H1 (cell line): ENCODE measurements around the gene ZIC5. TPM values are rescaled to one million over a fixed set of nuclear protein-coding genes. Genes with fewer than 3 reads are reported as not detected.

Experiments
- CTCF ChIA-PET: fragments of 300-600 bp; sonication (Branson Sonifier 250); formaldehyde crosslinking; loops from one replicate; lab custom pipeline; 2021; ENCODE audit not compliant: partially characterized antibody; lab: Charles Lee
- POLR2A ChIA-PET: fragments of 300-600 bp; sonication (Branson Sonifier 250); formaldehyde crosslinking; loops from one replicate; lab custom pipeline; 2021; ENCODE audit warnings: inconsistent platforms; ENCODE audit not compliant: partially characterized antibody; lab: Charles Lee
- DNase-seq, 2 experiments: peaks; one replicate each; pipeline versions ENCODE4 v3.0.0 to v3.0.0-alpha.2; 2010 to 2022; ENCODE audit warnings: low spot score in 2 of 2, low read depth in 1 of 2, mixed read lengths in 1 of 2
- FAIRE-seq: peaks from 2 replicates; lab custom pipeline; 2011; peaks lifted over from hg19 to GRCh38; lab: Jason Lieb, UNC
- H2AFZ ChIP-seq: 2 replicates; pipeline ENCODE4 v1.8.1; 2012; ENCODE audit warnings: low read length, inconsistent platforms
- H2AK5ac ChIP-seq: 2 replicates; pipeline ENCODE4 v1.6.1; 2013; ENCODE audit warnings: low read depth, low read length
- H2BK120ac ChIP-seq: replicated peaks from 2 replicates; pipeline ENCODE3; 2013; ENCODE audit warnings: low read depth, low read length, inconsistent platforms
- H2BK12ac ChIP-seq: 2 replicates; pipeline ENCODE4 v1.6.1; 2013; ENCODE audit warnings: low read depth, low read length
- H2BK15ac ChIP-seq: 2 replicates; pipeline ENCODE4 v1.6.1; 2013; ENCODE audit warnings: low read length
- H2BK20ac ChIP-seq: 2 replicates; pipeline ENCODE4 v1.6.1; 2013; ENCODE audit warnings: low read length
- H2BK5ac ChIP-seq: 2 replicates; pipeline ENCODE4 v1.6.1; 2013; ENCODE audit warnings: low read depth, low read length
- H3K14ac ChIP-seq: 2 replicates; pipeline ENCODE4 v1.6.1; 2013; ENCODE audit warnings: inconsistent platforms; ENCODE audit not compliant: insufficient read length
- H3K18ac ChIP-seq: 2 replicates; pipeline ENCODE4 v1.6.1; 2013; ENCODE audit warnings: low read length; ENCODE audit errors: extremely low read depth
- H3K23ac ChIP-seq: 2 replicates; pipeline ENCODE4 v1.6.1; 2013; ENCODE audit warnings: inconsistent platforms; ENCODE audit not compliant: insufficient read length
- H3K23me2 ChIP-seq: 2 replicates; pipeline ENCODE4 v1.6.1; 2013; ENCODE audit warnings: low read depth, low read length
- H3K27ac ChIP-seq: 2 replicates; pipeline ENCODE4 v1.6.1; 2011; ENCODE audit warnings: low read depth, low read length, inconsistent platforms
- H3K27me3 ChIP-seq, 4 experiments: replicated peaks in 1 of 4; 1 replicate in 1 of 4; 2 replicates in 3 of 4; pipeline versions ENCODE4 v1.6.1 to v1.8.1; 2011 to 2013; ENCODE audit warnings: low read length in 3 of 4, mild to moderate bottlenecking in 3 of 4, inconsistent platforms in 2 of 4, mixed read lengths in 2 of 4, moderate library complexity in 1 of 4; ENCODE audit not compliant: control insufficient read depth in 3 of 4, insufficient read depth in 3 of 4; ENCODE audit errors: extremely low read depth in 1 of 4
- H3K36me3 ChIP-seq, 4 experiments: 2 replicates each; pipeline versions ENCODE4 v1.6.1 to v1.8.1; 2011 to 2013; ENCODE audit warnings: mild to moderate bottlenecking in 4 of 4, low read length in 3 of 4, moderate library complexity in 2 of 4, control low read depth in 1 of 4, inconsistent platforms in 1 of 4; ENCODE audit not compliant: insufficient read depth in 4 of 4, control insufficient read depth in 2 of 4
- H3K4ac ChIP-seq: replicated peaks from 2 replicates; pipeline ENCODE3; 2013; ENCODE audit warnings: low read length, low read depth, mixed read lengths, inconsistent platforms; ENCODE audit not compliant: insufficient read length
- H3K4me1 ChIP-seq, 4 experiments: replicated peaks in 1 of 4; 1 replicate in 1 of 4; 2 replicates in 3 of 4; pipeline versions ENCODE4 v1.6.1 to v1.8.1; 2011 to 2013; ENCODE audit warnings: low read length in 3 of 4, inconsistent platforms in 2 of 4, mixed read lengths in 1 of 4; ENCODE audit not compliant: insufficient read depth in 4 of 4, control insufficient read depth in 3 of 4
- H3K4me2 ChIP-seq, 2 experiments: 2 replicates each; pipeline versions ENCODE4 v1.6.1 to v1.8.1; 2011 to 2013; ENCODE audit warnings: low read depth in 2 of 2, low read length in 2 of 2, control low read depth in 1 of 2, inconsistent platforms in 1 of 2, mild to moderate bottlenecking in 1 of 2; ENCODE audit not compliant: insufficient read depth in 1 of 2
- H3K4me3 ChIP-seq, 4 experiments: fragments of 200-600, 300-600 bp in 1 of 4; sonication (generic), shearing (Covaris generic), sonication (Bioruptor Twin) in 1 of 4; 2 replicates each; pipeline versions ENCODE4 v1.5.1 to v1.8.1; 2011 to 2016; ENCODE audit warnings: low read length in 4 of 4, low read depth in 3 of 4, control low read depth in 2 of 4, inconsistent platforms in 2 of 4, mild to moderate bottlenecking in 2 of 4, mixed read lengths in 1 of 4, moderate library complexity in 1 of 4; ENCODE audit not compliant: insufficient read depth in 2 of 4; ENCODE audit errors: extremely low read depth in 1 of 4
- H3K56ac ChIP-seq: replicated peaks from 2 replicates; pipeline ENCODE3; 2013; ENCODE audit warnings: low read depth, mild to moderate bottlenecking, mixed read lengths, low read length, inconsistent platforms; ENCODE audit not compliant: insufficient read length
- H3K79me1 ChIP-seq: 2 replicates; pipeline ENCODE4 v1.6.1; 2013; ENCODE audit warnings: low read depth, low read length, control low read depth
- H3K79me2 ChIP-seq, 2 experiments: 2 replicates each; pipeline versions ENCODE4 v1.6.1 to v1.8.1; 2012 to 2013; ENCODE audit warnings: low read length in 2 of 2, mild to moderate bottlenecking in 2 of 2, inconsistent platforms in 1 of 2; ENCODE audit not compliant: insufficient read depth in 2 of 2, control insufficient read depth in 1 of 2
- H3K9ac ChIP-seq, 4 experiments: replicated peaks in 1 of 4; 1 replicate in 1 of 4; 2 replicates in 3 of 4; pipeline versions ENCODE4 v1.6.1 to v1.8.1; 2011 to 2013; ENCODE audit warnings: low read depth in 3 of 4, low read length in 3 of 4, control low read depth in 2 of 4, mild to moderate bottlenecking in 2 of 4, moderate library complexity in 2 of 4, inconsistent platforms in 1 of 4; ENCODE audit errors: extremely low read depth in 1 of 4
- H3K9me3 ChIP-seq, 2 experiments: 2 replicates each; pipeline versions ENCODE4 v1.6.1 to v1.8.1; 2012 to 2013; ENCODE audit warnings: mild to moderate bottlenecking in 2 of 2, moderate library complexity in 2 of 2, control low read depth in 1 of 2, inconsistent platforms in 1 of 2, low read depth in 1 of 2, low read length in 1 of 2, mixed read lengths in 1 of 2; ENCODE audit not compliant: insufficient read depth in 2 of 2
- H4K20me1 ChIP-seq, 2 experiments: replicated peaks in 1 of 2; 2 replicates each; pipeline versions ENCODE3 to v1.8.1; 2011 to 2013; ENCODE audit warnings: inconsistent platforms in 2 of 2, low read length in 2 of 2, mild to moderate bottlenecking in 1 of 2; ENCODE audit not compliant: insufficient read depth in 2 of 2, control insufficient read depth in 1 of 2
- H4K5ac ChIP-seq: 2 replicates; pipeline ENCODE4 v1.6.1; 2013; ENCODE audit warnings: low read length, low read depth, mixed read lengths, inconsistent platforms; ENCODE audit not compliant: insufficient read length
- H4K8ac ChIP-seq: 2 replicates; pipeline ENCODE4 v1.8.0; 2013; ENCODE audit warnings: mild to moderate bottlenecking, moderate library complexity, low read length, inconsistent platforms; ENCODE audit not compliant: insufficient read depth; ENCODE audit errors: extremely low read depth
- H4K91ac ChIP-seq: replicated peaks from 2 replicates; pipeline ENCODE3; 2013; ENCODE audit warnings: low read length, mixed read lengths, inconsistent platforms; ENCODE audit not compliant: insufficient read length
- ATF3 ChIP-seq: IDR thresholded peaks from 2 replicates; pipeline ENCODE4 v1.6.1; 2011; ENCODE audit warnings: low read depth, mild to moderate bottlenecking, low read length; ENCODE audit not compliant: insufficient read depth
- BACH1 ChIP-seq: IDR thresholded peaks from 2 replicates; pipeline ENCODE4 v1.6.1; 2012; ENCODE audit warnings: low read length, improper control_type of control experiment
- CBX8 ChIP-seq: fragments of 300-800, 300-1000 bp; sonication (generic); IDR thresholded peaks from 2 replicates; pipeline ENCODE4 v1.7.1; 2016; ENCODE audit warnings: low read depth, low read length, borderline replicate concordance
- E2F6 ChIP-seq: IDR thresholded peaks from 2 replicates; pipeline ENCODE4 v1.6.1; 2012; ENCODE audit warnings: inconsistent platforms
- EGR1 ChIP-seq: IDR thresholded peaks from 2 replicates; pipeline ENCODE4 v1.6.1; 2011; ENCODE audit warnings: low read depth, low read length, borderline replicate concordance
- HDAC6 ChIP-seq: IDR thresholded peaks from one replicate; pipeline ENCODE4 v1.7.1; 2012; ENCODE audit warnings: low read depth, mild to moderate bottlenecking, inconsistent platforms, low read length, moderate library complexity
- RBBP5 ChIP-seq: IDR thresholded peaks from 2 replicates; pipeline ENCODE4 v1.7.1; 2012; ENCODE audit warnings: low read depth, mild to moderate bottlenecking, inconsistent platforms, low read length, moderate library complexity, borderline replicate concordance
- TAF7 ChIP-seq: optimal IDR thresholded peaks from 2 replicates; pipeline ENCODE3; 2011; ENCODE audit warnings: low read depth, mild to moderate bottlenecking, inconsistent platforms, low read length, moderate library complexity, borderline replicate concordance
- USF2 ChIP-seq: IDR thresholded peaks from 2 replicates; pipeline ENCODE4 v1.6.1; 2011; ENCODE audit warnings: low read length, improper control_type of control experiment
- WGBS, 2 experiments: shearing (Covaris generic) in 1 of 2; methylation state at CpG; one replicate each; pipeline versions ENCODE4 v1.1.6 to v1.1.7; 2013 to 2015; ENCODE audit warnings: low lambda C conversion rate in 2 of 2, mixed read lengths in 2 of 2, inconsistent platforms in 1 of 2, low coverage in 1 of 2, missing lambda C conversion rate in 1 of 2; ENCODE audit not compliant: insufficient replicate concordance in 2 of 2, insufficient coverage in 1 of 2, insufficient read length in 1 of 2; ENCODE audit errors: extremely low coverage in 1 of 2, missing lambda C conversion rate in 1 of 2; 5-methylcytosine and 5-hydroxymethylcytosine counted together
- polyA plus RNA-seq, 7 experiments: library from polyadenylated mRNA; depleted of rRNA in 3 of 7; stranded (reverse) in 5 of 7; unstranded in 2 of 7; fragments of >200 nt in 5 of 7; fragments of 200-250 nt in 2 of 7; gene quantifications; 1 replicate in 5 of 7; 2 replicates in 1 of 7; 4 replicates in 1 of 7; pipeline versions ENCODE4 v1.2.1 to v1.2.3, GENCODE V29; 2011 to 2013; ENCODE audit warnings: missing spikeins in 2 of 7, mixed read lengths in 2 of 7
- total RNA-seq: library from RNA; stranded (reverse); fragmentation: NEBNext Ultra II Directional; extraction: Animal tissue kit (Norgen Biotek cat#: 25700); gene quantifications from 2 replicates; pipeline ENCODE4 v1.2.1, GENCODE V29; 2021

ZIC5 gene
- total and polyA plus RNA-seq, 2 of the 8 experiments (the other 6 are each of a cell fraction or from before 2014, with no cell fraction given): 14.2 to 52.7 TPM

- 36% methylated on average over 7 of the region's 7 CpGs; no CpG with 5 or more reads in 1 of the 2 experiments for whole genome bisulfite sequencing, 2 experiments
- H2BK120ac ChIP-seq: peak overlapping the region; percentile 92
- peak overlapping the region; percentile 12 for H3K56ac ChIP-seq
- peak overlapping the region; percentile 70; the same call in 1 of the 2 replicates for H2BK12ac ChIP-seq
- H3K4me3 ChIP-seq: peak overlapping the region; percentile 73 to 94 (median 87); a peak in 7 of 8 replicates
- peaks cover 0 to 29% (median 26%) of the 10 kb centered on the region in 4 experiments; a peak in 6 of 7 replicates for H3K4me1 ChIP-seq
- H2BK5ac ChIP-seq: no peak overlapping the region; the same call in 1 of the 2 replicates
- 0 out of 7 replicates have a peak overlapping the region, but pooled peaks of 1 of the 4 experiments have one; percentile 12 for H3K9ac ChIP-seq
- CTCF ChIA-PET: interaction anchor here (0.8 kb wide), 1 partner anchor 322 kb away, joined by 3 read pairs; no protein-coding TSS in a partner anchor
- H3K4me2 ChIP-seq: peak overlapping the region; percentile 73 to 91
- no peaks in the 10 kb centered on the region for H3K9me3 ChIP-seq
- peaks cover under 1 to 31% of the 10 kb centered on the region in 2 experiments for H3K79me2 ChIP-seq
- peaks cover 0 to 16% (median 4%) of the 10 kb centered on the region in 4 experiments; a peak in 4 of 7 replicates for H3K27me3 ChIP-seq
- H3K4ac ChIP-seq: peak overlapping the region; percentile 57
- H2AFZ ChIP-seq: no peak overlapping the region
- no peak overlapping the region; the same call in 1 of the 2 replicates for H2AK5ac ChIP-seq
- FAIRE-seq: no peak
- H4K5ac ChIP-seq: peak overlapping the region; percentile 25
- peaks cover 16% of the 10 kb centered on the region; the same call in 1 of the 2 replicates for H3K23me2 ChIP-seq
- H3K18ac ChIP-seq: peak overlapping the region; percentile 17; the same call in 1 of the 2 replicates
- H2BK15ac ChIP-seq: no peak overlapping the region
- H4K8ac ChIP-seq: no peak overlapping the region
- peaks cover 0 to 1% of the 10 kb centered on the region in 2 experiments for H4K20me1 ChIP-seq
- POLR2A ChIA-PET: interaction anchor here (0.9 to 11.2 kb wide), 6 partner anchors 9 to 20 kb away, joined by 3 to 145 read pairs (median 8); no protein-coding TSS in a partner anchor
- H2BK20ac ChIP-seq: peak overlapping the region; percentile 15; the same call in 1 of the 2 replicates
- peaks cover 0 to 5% (median 1%) of the 10 kb centered on the region in 4 experiments; a peak in 4 of 8 replicates for H3K36me3 ChIP-seq
- peak in 1 of 2 experiments; percentile 43 for DNase-seq
- no peak overlapping the region for H3K14ac ChIP-seq
- no peak overlapping the region for H3K27ac ChIP-seq
- peak overlapping the region; percentile 68 for H4K91ac ChIP-seq
- no peaks in the 10 kb centered on the region; the same call in 1 of the 2 replicates for H3K79me1 ChIP-seq
- peak overlapping the region; percentile 62 for H3K23ac ChIP-seq
- no peak for TF ChIP-seq HDAC6
- no peak for TF ChIP-seq CBX8
- TF ChIP-seq RBBP5: no peak
- TF ChIP-seq EGR1: no peak
- TF ChIP-seq USF2: no peak
- TF ChIP-seq E2F6: no peak
- no peak for TF ChIP-seq TAF7
- no peak for TF ChIP-seq ATF3
- TF ChIP-seq BACH1: no peak
These were observed 5.9 kb upstream of the ZIC5 start for GRCh38 chr13:99977334-99977911.
